ENCODE measurements around the gene SEMA4B.
A peak's percentile ranks its signal among the peaks of the same experiment; 100 is the strongest.

The SEMA4B gene

GRCh38 chr15:90262426-90262825 lies 61.3 kb downstream of the SEMA4B start:
- Histone ChIP-seq H3K36me3 (ENCODE audit: insufficient read depth) (no peaks in the 10 kb centered on the region; the same call in 1 of the 2 replicates), H3K9ac (no peak overlapping the region), H2AFZ (ENCODE audit: low read depth) (no peak overlapping the region), H3K4me1 (ENCODE audit: low read depth, poor library complexity, severe bottlenecking) (peaks cover 51% of the 10 kb centered on the region), H3K27ac (no peak overlapping the region), H3K4me2 (no peak overlapping the region), H3K79me2 (ENCODE audit: insufficient read depth, low read depth) (peaks cover 16% of the 10 kb centered on the region), H3K27me3 (ENCODE audit: insufficient read depth, low read depth) (no peaks in the 10 kb centered on the region), H3K4me3 (IDR thresholded peaks at IDR 0.05; ENCODE audit: insufficient read depth, low read depth, low read length) (no peak overlapping the region), H4K20me1 (ENCODE audit: insufficient read depth) (0 out of 2 replicates have a peak, but pooled peaks cover 4% of the 10 kb centered on the region)
- TF ChIP-seq CTCF (conservative IDR thresholded peaks at IDR 0.05; ENCODE audit: low read depth, low read length), result no peak

DNA sequence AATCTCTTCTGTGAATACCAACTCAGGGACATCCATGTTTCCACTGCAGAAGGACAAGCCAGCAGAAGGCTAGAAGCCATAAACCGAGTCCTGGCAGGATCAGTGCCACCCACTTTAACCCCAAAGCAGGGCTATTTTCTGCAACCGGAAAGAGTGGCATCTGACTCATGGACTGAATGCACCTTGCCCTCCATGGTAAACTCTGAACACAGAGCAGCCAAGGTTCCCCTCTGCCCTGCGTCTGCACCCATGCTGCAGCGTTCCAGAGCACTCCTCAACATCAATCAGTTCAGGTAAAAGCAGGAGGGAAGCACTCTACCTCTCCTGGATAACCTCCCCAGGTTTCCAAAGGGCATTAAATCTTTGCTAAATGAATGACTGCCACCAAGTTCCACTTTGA lies 63.5 kb downstream of the SEMA4B start:
- Histone ChIP-seq H4K20me1 (ENCODE audit: insufficient read depth) (0 out of 2 replicates have a peak, but pooled peaks cover 15% of the 10 kb centered on the region), H3K36me3 (ENCODE audit: insufficient read depth) (no peaks in the 10 kb centered on the region; the same call in 1 of the 2 replicates), H3K27ac (peak overlapping the region; percentile 69), H3K9ac (peak overlapping the region; percentile 86), H3K27me3 (ENCODE audit: insufficient read depth, low read depth) (no peaks in the 10 kb centered on the region), H3K4me3 (IDR thresholded peaks at IDR 0.05; ENCODE audit: insufficient read depth, low read depth, low read length) (no peak overlapping the region), H2AFZ (ENCODE audit: low read depth) (peak overlapping the region; percentile 86), H3K79me2 (ENCODE audit: insufficient read depth, low read depth) (peaks cover 32% of the 10 kb centered on the region), H3K4me2 (peak overlapping the region; percentile 93), H3K4me1 (ENCODE audit: low read depth, poor library complexity, severe bottlenecking) (peaks cover 43% of the 10 kb centered on the region)
- no peak for TF ChIP-seq CTCF (conservative IDR thresholded peaks at IDR 0.05; ENCODE audit: low read depth, low read length)

GRCh38 chr15:90265271-90266060 lies 64.3 kb downstream of the SEMA4B start, which contains the start of gene NGRN:
Gene NGRN, plus strand, starts transcription at chr15:90265672. Its CDS starts 41 bp downstream, at chr15:90265713.
- peak within 1 kb of the TSS; percentile 86 for H3K9ac ChIP-seq
- H3K4me1 ChIP-seq (ENCODE audit: low read depth, poor library complexity, severe bottlenecking), result peaks cover 37% of the 10 kb centered on the region
- H2AFZ ChIP-seq (ENCODE audit: low read depth), result peak within 1 kb of the TSS; percentile 86
- peak within 1 kb of the TSS; percentile 36 for H3K4me3 ChIP-seq (IDR thresholded peaks at IDR 0.05; ENCODE audit: insufficient read depth, low read depth, low read length)
- peak within 1 kb of the TSS; percentile 69 for H3K27ac ChIP-seq
- H3K79me2 ChIP-seq (ENCODE audit: insufficient read depth, low read depth), result peaks cover 40% of the 10 kb centered on the region
- H3K27me3 ChIP-seq (ENCODE audit: insufficient read depth, low read depth), result no peaks in the 10 kb centered on the region
- TF ChIP-seq CTCF (conservative IDR thresholded peaks at IDR 0.05; ENCODE audit: low read depth, low read length), result no peak
- peak within 1 kb of the TSS; percentile 93 for H3K4me2 ChIP-seq
- 0 out of 2 replicates have a peak, but pooled peaks cover 18% of the 10 kb centered on the region for H4K20me1 ChIP-seq (ENCODE audit: insufficient read depth)
- H3K36me3 ChIP-seq (ENCODE audit: insufficient read depth), result no peaks in the 10 kb centered on the region; the same call in 1 of the 2 replicates

DNA sequence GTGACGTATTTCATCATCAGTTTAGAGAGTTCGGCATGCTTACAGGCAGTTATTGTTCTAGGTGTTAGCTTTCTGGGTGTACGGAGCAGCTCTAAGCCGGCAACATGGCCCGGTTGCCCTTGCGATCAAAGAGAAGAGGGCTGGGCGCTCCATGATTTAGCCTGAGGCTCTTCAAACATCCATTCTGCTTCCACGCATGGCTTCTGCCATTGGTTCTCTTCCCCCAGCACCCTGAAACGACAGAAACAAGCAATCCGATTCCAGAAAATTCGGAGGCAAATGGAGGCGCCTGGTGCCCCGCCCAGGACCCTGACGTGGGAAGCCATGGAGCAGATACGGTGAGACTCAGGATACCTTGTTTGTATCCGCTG lies 64.9 kb downstream of the SEMA4B start:
- no peaks in the 10 kb centered on the region; the same call in 1 of the 2 replicates for H3K36me3 ChIP-seq (ENCODE audit: insufficient read depth)
- peak overlapping the region; percentile 69 for H3K27ac ChIP-seq
- H3K4me1 ChIP-seq (ENCODE audit: low read depth, poor library complexity, severe bottlenecking), result peaks cover 36% of the 10 kb centered on the region
- peak overlapping the region; percentile 86 for H2AFZ ChIP-seq (ENCODE audit: low read depth)
- H3K27me3 ChIP-seq (ENCODE audit: insufficient read depth, low read depth), result no peaks in the 10 kb centered on the region
- peak overlapping the region; percentile 93 for H3K4me2 ChIP-seq
- peak overlapping the region; percentile 86 for H3K9ac ChIP-seq
- peaks cover 46% of the 10 kb centered on the region for H3K79me2 ChIP-seq (ENCODE audit: insufficient read depth, low read depth)
- H3K4me3 ChIP-seq (IDR thresholded peaks at IDR 0.05; ENCODE audit: insufficient read depth, low read depth, low read length), result peak overlapping the region; percentile 36
- 0 out of 2 replicates have a peak, but pooled peaks cover 18% of the 10 kb centered on the region for H4K20me1 ChIP-seq (ENCODE audit: insufficient read depth)
- no peak for TF ChIP-seq CTCF (conservative IDR thresholded peaks at IDR 0.05; ENCODE audit: low read depth, low read length)

Data from KMS-11 (cell line).